GM18873 (cell line): ENCODE data around the gene C8G.

Source experiments
- ATAC-seq: cut with Tn5 transposase; IDR thresholded peaks from one replicate; pipeline ENCODE4 v1.9.1; 2021; ENCODE audit warnings: mild to moderate bottlenecking, moderate library complexity, moderate number of reproducible peaks; ENCODE audit not compliant: unreplicated experiment, low FRiP score

Gene C8G

GRCh38 chr9:136995772-136996311 is 50.8 kb downstream of the C8G start:
- ATAC-seq, result no peak
